AG04449 (cell line): ENCODE measurements around the gene TCF20.

Source experiments
- CTCF ChIA-PET: fragments of 350-600 bp; formaldehyde crosslinking; extraction: SDS; loops from one replicate; lab custom pipeline; 2021; ENCODE audit warnings: antibody characterized with exemption; lab: Yijun Ruan, JAX
- POLR2A ChIA-PET: fragments of 400-600, 350-600 bp; formaldehyde crosslinking; extraction: SDS; loops from one replicate; lab custom pipeline; 2020; ENCODE audit warnings: antibody characterized with exemption, inconsistent platforms; lab: Yijun Ruan, JAX
- DNase-seq: peaks from one replicate; pipeline ENCODE4 v3.0.0-alpha.2; 2010; ENCODE audit warnings: low read depth, low spot score
- H3K4me3 ChIP-seq: 2 replicates; pipeline ENCODE4 v1.5.1; 2011; ENCODE audit warnings: low read depth, mild to moderate bottlenecking, control low read depth, low read length
- TF ChIP-seq, protein P1 (sequence below): IDR thresholded peaks from one replicate; pipeline ENCODE4 v1.5.1; 2011; ENCODE audit warnings: mild to moderate bottlenecking, moderate library complexity, low read length, control low read depth, inconsistent platforms; ENCODE audit not compliant: insufficient read depth; ENCODE audit errors: missing control alignments

The TCF20 gene

DNA sequence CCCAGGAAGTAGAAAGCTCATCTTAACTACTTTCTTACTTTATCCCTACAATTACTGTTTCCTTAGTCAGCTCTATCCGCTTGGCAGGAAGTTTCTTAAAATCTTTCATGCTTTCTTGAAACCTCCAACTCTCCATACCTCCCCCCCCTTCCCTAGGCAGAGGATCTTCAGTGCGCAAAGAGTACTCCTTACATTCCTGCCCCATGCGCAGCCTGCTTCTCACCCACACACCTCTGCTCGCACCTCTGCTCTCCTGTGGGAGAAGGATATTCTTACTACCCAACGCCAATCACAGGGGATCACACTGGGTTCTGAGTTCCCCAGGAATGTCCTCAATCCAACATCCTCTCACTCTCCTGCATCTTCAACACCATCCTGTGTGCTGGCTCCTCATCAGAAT lies 12.3 kb downstream of the TCF20 start:
- CTCF ChIA-PET: no interaction called here

DNA sequence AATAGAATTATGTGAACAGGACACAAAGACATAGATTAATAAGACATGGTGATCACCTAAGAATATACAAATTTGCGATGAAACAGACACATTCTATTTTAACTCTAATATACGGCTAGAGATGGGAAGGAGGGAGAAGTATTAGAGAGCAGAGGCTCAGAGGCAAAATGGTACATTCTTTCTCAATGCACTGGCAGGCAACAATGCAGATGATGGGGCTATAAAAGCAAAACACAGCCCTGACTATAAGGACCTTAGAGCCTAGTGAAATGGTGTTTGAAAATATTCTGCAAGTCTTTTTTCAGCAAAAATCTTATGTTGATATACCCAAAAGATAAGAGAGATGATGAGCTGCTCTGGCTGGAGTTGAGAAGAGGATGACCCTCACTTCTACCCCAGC lies 13.1 kb downstream of the TCF20 start:
- TF ChIP-seq, protein P1, sequence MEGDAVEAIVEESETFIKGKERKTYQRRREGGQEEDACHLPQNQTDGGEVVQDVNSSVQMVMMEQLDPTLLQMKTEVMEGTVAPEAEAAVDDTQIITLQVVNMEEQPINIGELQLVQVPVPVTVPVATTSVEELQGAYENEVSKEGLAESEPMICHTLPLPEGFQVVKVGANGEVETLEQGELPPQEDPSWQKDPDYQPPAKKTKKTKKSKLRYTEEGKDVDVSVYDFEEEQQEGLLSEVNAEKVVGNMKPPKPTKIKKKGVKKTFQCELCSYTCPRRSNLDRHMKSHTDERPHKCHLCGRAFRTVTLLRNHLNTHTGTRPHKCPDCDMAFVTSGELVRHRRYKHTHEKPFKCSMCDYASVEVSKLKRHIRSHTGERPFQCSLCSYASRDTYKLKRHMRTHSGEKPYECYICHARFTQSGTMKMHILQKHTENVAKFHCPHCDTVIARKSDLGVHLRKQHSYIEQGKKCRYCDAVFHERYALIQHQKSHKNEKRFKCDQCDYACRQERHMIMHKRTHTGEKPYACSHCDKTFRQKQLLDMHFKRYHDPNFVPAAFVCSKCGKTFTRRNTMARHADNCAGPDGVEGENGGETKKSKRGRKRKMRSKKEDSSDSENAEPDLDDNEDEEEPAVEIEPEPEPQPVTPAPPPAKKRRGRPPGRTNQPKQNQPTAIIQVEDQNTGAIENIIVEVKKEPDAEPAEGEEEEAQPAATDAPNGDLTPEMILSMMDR: no peak
- no peak for DNase-seq
- ChIA-PET CTCF (no interaction called here), POLR2A (no interaction called here)
- H3K4me3 ChIP-seq: no peak overlapping the region

More for the DNA sequence above, 12.3 kb downstream of the TCF20 start:
- POLR2A ChIA-PET: no interaction called here
- H3K4me3 ChIP-seq: no peak overlapping the region
- TF ChIP-seq, protein P1: no peak
- DNase-seq: no peak

DNA sequence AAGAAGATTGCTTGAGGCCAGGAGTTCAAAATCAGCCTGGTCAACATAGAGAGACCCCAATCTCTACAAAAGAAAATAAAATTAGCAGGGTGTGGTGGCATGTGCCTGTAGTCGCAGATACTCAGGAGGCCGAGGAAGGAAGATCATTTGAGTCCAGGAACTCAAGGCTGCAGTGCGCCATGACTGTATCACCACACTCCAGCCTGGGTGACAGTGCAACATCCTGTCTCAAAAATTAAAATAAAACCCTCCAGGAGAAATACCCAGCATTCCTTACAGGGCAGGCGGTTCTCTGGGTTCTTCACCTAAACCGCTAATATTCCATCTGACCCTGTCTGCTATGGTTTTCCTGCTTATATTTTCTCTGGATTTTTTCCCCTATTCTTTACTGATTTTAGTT lies 13.5 kb downstream of the TCF20 start:
- H3K4me3 ChIP-seq: no peak overlapping the region
- TF ChIP-seq, protein P1: no peak
- CTCF ChIA-PET: no interaction called here
- no peak for DNase-seq
- POLR2A ChIA-PET: no interaction called here

GRCh38 chr22:42256220-42256619 lies 14.2 kb downstream of the TCF20 start:
- DNase-seq: no peak
- POLR2A ChIA-PET: no interaction called here
- H3K4me3 ChIP-seq: no peak overlapping the region
- TF ChIP-seq, protein P1: no peak
- CTCF ChIA-PET: no interaction called here

GRCh38 chr22:42249831-42250230 lies 20.6 kb downstream of the TCF20 start:
- POLR2A ChIA-PET: no interaction called here
- TF ChIP-seq, protein P1: no peak
- CTCF ChIA-PET: no interaction called here
- DNase-seq: no peak
- no peak overlapping the region for H3K4me3 ChIP-seq

- ChIA-PET CTCF (no interaction called here), POLR2A (no interaction called here)
- no peak for DNase-seq
- no peak overlapping the region for H3K4me3 ChIP-seq
- TF ChIP-seq, protein P1: no peak
These were observed 21.5 kb downstream of the TCF20 start for GRCh38 chr22:42248995-42249394.
